Measurements from ENCODE around the gene ROBO1.
A peak's percentile ranks its signal among the peaks of the same experiment; 100 is the strongest.

ROBO1 gene

DNA sequence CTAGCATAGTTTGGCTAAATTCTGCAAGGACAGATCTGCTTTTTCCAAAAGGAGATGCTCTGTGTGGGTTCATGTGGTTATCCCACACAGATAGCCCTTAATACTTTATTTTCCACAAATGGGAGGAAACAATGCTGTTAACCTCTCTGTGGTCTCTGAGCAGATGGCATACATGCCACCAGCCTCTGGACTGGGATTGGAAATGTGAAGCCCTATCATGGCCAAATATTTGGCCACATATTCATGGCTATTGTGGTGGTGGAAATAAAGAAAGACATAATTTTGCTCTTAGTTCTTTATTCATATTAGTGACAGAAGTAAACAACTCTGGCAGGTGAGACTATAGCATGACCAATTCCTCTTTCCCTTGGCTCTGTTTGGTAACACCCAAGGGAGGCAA is 726.2 kb downstream of the ROBO1 start:
- DNase-seq = no peak

DNA sequence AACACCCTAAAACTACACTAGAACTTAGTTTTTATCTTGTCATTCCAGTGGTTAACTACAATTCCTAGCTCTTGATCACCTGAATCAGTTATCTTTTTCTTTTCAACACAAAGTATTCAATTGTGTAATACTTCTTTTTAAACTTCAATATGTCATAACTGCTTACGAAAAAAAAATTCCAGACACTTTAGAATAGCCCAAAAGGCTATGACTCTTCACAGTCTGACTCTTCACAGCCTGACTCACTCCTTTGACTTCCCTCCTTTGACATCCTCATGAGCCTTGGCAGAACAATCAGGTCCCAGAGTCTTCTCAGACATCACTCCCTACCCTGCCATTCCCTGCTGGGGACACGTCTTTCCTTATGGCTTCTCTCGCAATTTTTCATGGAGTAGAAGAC is 727.1 kb downstream of the ROBO1 start:
- DNase-seq = no peak

DNA sequence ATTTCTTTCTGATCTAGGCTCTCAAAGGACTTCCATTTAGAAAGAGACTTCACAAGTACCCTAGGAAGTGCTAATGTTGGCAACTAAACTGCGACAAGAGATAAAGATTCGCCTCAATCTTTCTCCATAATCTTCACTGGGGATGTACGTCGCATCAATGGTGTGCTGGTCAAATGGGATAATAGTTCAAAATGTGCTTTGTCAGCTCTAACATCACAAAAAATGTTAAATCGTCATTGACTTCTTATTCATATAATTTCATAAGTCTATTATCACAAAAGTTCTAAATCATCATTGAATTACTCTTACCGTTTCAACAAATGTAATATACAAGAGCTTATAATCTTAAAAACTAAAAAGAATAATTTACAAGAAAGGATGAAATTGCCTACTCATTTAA is 727.7 kb downstream of the ROBO1 start:
- DNase-seq = no peak

DNA sequence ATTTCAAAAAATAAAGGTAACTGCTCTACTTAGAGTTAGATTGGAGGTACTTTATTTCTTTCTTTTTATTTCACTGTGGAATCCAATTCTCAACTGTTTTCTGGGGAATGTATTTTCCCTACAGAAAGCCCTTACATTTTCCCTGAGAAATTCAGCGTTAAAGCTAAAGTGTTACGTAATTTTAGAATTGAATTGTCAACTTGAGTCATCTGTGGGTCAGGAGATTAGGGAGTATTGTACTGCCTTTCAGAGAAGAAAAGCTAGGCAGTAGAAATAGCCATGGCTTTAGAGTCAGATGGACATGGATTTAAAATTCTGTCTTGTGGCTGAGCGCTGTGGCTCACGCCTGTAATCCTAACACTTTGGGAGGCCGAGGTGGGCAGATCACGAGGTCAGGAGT is 728.6 kb downstream of the ROBO1 start:
- DNase-seq = no peak

DNA sequence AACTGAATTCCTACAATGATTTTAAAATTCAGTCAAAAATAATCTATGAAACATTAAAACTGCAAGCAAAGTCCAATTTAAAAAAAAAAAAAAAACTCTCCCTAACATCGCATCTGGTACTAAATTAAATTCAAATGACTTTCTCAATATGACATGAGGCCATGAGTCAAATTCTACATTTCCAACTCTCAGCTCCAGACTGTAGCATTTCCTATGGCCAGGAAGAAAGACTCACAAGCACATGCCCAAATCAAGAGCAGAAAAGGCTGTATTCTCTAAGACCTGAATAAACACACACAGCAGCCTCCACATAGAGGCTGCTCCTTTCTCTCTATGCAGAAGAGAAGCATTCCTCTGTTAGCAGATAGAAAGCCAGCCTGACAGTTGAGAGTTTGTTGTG is 729.2 kb downstream of the ROBO1 start:
- DNase-seq = no peak

DNA sequence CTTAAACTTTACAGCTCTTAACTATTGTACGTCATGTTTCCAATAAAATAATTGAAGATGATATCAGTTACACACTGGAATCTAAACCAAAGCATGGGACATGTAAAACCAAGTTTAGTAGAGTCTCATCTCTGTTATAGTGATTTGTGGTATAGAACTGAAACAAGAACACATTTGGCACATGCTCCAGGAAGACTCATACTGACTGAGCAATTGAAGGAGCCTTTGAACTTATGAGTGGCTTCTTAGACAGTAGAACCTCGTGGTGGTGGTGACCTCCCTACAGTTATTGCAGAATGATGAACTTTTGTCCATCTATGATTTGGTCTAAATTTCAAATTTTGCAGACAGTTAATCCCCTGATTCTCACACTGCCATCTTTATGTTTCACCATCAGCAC is 729.7 kb downstream of the ROBO1 start:
- DNase-seq = no peak

DNA sequence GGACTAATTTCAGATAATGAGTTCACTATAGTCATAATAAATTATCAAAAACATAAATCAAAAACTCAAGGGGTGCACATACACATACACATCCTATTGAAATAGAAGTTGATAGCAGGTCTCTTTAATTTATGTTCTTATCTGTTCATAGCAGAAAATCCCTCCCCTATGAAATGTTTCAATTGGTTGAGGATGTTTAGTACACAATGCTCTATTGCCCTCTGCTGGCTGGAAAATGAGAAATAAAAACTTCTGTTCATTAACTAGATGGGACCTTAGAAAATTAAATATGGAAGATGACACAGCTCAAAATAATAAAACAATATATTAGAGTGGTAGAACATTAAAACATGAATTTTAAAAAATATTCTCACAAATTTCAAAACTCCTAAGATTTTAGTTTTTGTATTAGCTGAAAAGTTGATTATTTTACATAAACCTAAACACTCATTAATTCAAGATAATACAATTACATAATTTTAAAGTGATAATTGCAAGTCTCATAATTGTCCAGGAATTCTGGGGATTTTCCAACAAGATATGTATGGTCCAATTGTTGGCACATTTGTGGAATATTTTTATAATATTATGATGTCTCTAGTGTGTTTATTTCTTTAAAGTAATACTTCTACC is 735.0 kb downstream of the ROBO1 start:
- peak in 1 of 2 experiments; percentile 44 for DNase-seq

DNA sequence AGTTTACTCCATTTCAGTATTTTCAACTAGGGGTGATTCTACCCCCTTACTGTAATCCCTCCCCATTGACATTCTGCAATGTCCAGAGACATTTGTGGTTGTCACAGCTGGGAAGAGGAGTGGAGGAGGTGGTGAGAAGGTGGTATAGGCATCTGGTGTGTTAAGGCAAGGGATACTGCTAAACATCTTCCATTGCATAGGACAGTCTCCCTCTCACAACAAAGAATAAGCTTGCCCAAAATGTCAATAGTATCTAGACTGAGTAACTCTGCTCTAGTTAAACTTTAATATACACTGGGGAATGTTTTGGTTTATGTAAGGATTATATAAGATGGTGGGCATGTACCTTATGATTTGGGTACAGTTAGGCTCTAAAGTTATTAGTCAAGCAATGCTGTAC is 737.6 kb downstream of the ROBO1 start:
- DNase-seq = no peak

DNA sequence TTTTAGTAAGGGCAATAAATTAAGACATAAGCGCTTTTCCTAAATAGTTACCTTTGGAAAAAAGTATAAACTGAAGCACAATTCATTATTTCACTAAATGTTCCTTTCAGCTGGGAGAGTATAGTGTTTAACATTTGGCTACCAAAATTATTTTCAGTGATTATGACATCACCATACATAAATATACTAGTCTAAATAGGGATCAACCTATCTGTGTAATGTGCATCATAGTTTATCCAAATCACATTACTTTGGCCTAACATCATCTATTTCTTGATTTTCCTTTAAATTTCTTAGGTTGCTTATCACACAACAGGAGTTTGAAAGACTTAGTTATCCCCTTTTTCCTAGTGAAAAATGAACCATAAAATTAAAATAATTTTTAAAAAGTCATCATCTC is 738.9 kb downstream of the ROBO1 start:
- no peak for DNase-seq

DNA sequence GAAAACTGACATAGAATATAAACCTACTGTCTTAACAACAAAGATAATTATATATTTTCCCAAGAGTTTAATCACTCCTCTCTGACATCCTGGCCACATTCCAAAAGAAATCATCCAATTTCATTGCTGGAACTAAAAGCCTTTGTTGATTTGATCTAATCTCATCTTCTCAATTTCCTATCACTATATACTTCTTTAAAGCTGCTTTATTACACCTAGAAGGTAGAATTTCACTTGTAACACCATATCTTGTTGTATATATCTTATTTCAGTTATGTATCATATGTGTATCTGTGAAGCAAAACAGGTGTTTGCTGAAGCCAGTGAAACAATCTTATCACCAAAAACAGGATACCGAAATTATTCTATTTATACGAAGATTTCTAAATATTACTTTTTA is 740.2 kb downstream of the ROBO1 start:
- DNase-seq = no peak

DNA sequence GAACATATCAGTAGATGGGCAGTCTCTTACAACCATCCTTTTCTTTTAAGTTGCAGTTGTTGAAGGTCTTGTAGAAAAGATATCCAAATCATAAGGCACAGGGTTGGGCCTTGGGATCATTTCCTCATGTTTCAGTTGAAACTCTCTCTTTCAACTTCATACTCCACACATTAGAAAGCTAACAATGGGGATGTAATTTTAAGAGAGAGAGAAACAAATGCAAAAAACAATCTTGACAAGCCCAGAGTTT is 747.9 kb downstream of the ROBO1 start:
- DNase-seq = no peak

DNA sequence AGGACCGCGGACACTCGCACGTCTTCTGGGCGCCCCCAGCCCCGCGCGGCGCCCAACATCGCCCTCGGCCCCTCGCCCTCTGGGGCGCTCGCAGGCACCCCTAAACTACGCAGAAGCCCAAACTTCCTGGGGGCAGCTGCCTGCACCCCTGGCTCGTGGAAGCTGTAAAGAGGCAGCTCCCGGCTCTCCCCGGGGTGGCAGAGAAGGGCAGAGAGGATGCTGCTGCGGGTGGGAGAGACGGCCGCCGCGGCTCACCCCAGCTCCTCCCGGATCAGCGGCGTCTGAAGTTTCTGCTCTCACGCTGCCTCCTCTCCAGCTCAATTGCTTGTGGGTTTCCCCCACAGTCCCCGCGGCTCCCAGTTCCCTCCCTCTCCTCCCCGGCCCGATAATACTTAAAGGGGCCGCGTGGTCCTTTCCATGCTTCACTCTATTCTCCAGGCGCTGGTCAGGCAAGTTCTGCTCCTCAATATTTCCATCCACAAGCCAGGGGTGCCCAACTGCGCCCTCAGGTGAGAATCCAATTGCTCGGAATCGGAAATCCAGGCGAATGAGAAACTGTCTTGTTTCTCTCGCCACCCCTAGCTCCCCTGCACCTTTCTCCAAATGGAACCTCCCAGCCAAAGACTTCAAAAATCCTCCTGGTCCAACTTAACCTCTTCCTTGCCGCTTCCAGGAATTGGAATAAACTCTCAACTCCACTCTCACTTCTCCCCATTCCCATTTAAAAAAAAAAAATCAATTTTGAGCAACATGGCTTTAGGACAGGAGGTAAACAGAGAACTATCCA is 748.5 kb downstream of the ROBO1 start:
- DNase-seq = peak; percentile 60 to 79

DNA sequence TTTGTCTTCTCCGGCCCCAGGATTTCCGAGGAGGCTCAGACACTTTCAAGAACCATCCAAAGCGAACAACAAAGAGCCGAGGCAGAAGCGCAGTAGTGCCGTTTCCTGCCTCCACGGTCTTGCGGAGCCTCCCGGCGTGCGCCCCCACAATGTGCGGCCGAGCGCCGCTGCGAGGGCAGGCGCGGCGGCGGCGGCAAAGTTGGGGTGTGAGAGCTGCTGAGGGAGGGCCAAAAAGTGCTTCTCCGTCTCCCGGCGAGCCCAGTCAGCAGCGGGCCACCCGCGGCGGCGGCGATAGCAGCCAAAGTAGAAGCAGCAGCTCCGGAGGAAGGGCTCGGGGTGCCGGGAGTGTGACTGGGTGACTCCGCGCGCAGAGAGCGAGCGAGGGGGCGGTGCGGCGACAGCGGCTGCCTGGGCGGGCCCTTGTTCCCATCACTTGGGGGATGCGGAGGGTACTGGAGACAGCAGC is 749.1 kb downstream of the ROBO1 start:
- peak in 1 of 2 experiments; percentile 42 for DNase-seq

DNA sequence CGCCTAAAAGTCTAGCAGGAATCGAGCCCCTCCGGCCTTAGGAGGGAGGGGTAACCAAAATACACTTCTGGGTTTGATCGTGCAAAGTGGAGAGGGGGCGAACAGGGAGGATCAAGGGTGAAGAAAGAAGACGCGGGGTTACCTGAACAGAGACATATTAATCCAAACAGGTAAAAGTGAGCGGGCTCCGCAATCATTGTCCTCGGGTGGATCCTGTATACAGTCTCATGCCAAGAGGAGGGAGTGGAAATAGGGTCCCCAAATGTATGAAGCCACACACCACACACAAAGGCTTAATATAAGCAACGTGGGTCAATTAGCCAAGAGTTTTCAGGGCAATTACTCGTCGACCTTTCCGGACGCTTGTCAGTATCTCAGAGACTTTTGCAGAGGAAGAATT is 749.5 kb downstream of the ROBO1 start:
- DNase-seq = no peak

DNA sequence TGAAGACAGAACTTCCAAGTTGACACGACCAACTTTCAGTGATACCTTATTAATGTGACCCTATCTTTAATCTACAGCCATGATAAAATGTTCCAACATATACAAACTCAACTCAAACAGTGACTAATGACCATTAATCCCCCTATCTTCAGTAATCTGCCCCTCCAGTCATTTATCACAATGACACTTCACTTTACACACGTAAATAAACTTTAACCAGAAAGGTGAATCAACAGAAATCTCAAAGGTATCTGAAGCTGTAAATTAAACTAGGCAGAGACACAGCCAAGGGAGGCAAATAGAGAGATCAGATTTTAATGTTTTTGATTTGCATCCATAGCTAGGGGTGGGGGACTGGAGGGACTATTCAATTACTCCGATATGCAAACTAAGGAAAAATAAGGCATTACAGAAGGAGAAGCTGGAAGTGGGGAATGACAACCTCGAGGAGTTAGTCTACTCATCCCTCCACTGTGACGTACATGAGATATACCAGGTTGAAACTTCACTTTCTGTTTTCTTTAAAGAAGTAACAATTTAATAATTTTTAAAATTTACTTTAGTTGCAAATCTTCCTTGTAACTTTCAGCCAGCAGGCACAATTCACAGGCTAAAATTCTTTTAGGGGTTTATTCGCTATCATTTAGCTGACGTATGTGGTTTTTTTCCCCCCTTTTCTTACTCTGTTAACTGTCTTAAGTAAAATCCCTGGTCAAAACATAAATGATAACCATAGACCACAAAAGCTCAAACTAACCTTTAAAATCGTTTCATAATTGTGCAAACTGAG is 751.0 kb downstream of the ROBO1 start:
- no peak for DNase-seq

DNA sequence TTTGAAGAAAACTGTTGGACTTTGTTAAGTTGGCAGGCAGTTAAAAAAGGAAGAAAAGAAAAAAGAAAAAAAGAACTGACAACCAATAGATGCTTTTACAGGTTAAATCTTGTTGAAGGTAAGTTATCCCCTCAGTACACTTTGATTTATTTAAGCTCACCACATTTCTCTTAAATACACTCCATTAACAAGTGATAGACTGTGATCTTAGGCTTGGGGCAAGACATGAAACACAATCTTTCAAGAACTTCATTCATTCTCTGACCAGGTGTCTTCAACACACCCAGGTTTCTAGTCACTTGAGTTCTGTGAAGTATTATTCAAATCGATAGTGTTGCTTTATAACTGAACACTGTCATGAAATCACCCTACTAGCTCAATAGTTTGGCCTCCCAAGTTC is 751.9 kb downstream of the ROBO1 start:
- DNase-seq = no peak

DNA sequence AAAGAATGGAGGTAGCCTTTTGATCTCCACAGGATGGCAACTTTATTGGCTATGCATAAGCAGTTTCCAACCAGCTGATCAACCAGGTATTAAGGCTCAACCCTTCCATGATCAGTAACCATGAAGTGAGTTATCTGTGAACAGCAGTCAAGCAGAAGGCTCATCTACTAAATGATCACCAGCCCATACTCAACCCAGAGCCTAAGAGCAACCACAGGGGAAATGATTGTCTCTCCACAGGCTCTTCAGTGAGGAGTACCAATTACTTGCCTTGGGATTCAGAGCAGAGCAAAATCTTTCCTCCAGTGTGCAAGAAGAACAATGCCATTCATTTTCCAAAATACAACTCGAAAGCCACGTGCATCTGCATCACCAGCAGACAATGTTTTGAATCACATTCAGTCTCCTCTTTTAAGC is 754.8 kb downstream of the ROBO1 start:
- DNase-seq = no peak

DNA sequence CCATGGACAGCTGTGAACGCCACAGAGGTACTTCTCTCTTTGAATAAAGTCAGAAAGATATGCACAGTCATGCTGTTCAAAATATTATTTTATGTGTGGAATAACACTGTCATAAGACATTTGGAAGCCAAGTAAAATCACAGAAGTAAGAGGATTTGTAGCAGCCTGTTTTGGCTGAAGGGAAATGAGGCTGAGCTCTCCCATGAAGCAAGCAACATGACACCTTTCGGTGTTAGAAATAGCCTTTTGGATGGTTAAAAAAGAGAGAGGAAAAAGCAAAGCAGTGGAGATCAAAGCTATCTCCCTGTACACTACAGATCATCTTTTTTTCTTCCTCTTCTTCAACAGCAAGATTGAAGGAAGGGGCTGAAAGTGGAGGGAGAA is 755.3 kb downstream of the ROBO1 start:
- no peak for DNase-seq

DNA sequence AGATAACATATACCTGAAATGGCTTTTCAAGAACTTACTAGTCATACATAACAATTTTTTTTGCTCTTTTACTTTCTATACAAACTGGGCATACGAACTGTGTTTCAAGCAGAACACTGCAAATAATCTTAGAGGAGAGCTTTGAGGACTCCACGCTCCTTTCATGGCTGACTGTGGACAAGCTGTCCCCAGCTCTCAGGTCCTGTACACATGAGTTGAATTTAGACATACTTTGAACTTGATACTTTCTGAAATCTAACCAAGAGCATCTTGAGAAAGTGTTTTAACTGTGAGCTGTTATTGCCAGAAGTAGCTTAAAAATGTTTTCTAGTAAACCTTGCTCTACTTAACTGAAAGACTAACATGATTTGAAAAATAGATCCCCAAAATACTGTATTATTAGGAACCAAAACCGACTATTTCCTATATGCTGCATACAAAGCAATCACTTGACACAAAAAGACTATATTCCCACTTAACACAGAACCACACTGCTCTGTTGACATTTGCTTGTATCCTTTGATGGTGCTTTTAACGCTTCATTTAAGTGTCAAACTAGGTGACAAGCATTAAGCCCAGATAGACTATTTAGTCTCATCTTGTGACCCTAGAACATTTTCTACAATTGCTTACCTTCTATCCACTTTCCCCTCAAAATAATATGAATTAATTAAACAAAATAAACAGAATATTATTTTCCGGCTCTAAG is 755.8 kb downstream of the ROBO1 start:
- DNase-seq = no peak

DNA sequence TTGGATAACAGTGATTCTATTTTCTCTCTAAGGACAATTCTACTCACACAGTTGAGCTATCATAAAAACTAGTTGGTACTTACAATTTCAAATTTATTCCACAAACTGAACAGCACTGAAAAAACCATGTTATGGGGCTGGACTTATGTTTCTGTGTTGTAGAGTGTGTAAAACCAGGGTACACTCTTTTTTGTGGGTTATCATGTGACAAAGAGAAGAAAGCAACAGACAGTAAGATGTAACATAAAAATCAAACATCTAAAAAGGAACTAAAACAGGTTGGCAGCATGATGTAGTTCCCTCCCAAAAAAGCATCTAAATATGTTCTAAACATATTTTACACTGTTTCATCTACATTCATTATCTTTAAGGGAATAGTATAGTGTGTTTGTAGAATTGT is 757.9 kb downstream of the ROBO1 start:
- no peak for DNase-seq

DNA sequence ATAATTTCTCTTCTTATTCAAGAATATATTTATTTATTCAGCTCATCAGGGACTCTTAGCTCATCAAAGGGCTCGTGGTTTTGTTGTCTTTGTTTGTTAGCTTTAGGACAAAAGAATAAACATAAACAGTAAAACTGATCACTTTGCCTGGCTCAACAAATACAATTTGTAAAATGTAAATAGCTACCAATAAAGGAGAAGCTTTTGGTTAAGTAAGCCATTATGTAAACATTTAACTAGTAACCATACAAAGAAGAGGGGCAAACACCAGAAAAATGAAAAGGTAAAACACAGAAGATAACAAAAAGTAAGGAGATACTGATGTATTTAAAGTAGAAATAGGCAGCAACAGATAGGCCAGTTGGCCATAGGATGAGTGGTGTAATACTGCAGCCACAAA is 761.7 kb downstream of the ROBO1 start:
- DNase-seq = no peak

DNA sequence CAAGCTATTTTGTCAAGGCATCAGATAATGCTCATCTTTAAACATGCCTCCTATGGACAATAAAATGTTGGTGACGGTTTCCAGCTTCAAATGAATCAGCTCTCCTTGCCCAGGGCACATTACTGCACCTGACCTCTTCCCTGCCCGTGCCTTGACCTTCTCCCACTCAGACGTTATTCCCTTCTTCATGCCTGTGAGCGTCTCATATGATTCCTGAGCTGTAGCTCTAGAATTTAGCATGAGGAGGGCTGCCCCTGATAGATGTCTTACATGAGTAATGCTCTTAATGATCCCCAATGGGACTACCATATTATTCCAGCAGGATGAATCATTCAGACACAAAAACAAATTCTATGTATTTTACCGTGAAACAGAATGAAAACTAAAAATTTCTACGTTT is 762.7 kb downstream of the ROBO1 start:
- no peak for DNase-seq

DNA sequence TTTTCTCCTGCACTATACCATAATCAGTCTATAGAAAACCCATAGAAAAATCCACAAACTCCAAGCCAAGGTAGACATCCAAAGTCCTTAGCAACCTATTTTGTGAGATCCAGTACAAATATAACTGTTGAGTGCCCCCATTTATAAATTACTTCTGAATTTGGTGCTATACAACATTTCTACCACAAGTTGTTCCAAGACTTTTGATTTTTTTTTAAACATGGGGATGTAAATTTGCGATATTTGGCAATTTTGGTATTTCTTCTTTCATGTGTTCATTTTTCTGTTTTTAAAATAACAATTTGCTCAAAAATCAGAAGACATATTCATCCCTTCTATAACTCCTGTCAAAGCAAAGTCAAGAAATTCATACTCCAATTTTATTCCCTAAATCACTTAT is 763.8 kb downstream of the ROBO1 start:
- DNase-seq = no peak

Data from SW 1271 (cell line).